Vagina (tissue), 2 donors: ENCODE data around the gene ARL2BP. TPM values are rescaled to one million over a fixed set of nuclear protein-coding genes. Genes with fewer than 3 reads are reported as not detected.

Source experiments
- DNase-seq, 2 donors: peaks; one replicate each; pipeline ENCODE4 v3.0.0-alpha.2; 2017; ENCODE audit errors: extremely low spot score in 2 of 2
- H3K27ac ChIP-seq: fragments of 200-600 bp; sonication (generic); one replicate; pipeline ENCODE4 v1.5.1; 2019
- H3K27me3 ChIP-seq: fragments of 200-600 bp; sonication (generic); one replicate; pipeline ENCODE4 v1.5.1; 2019
- H3K36me3 ChIP-seq, 2 donors: fragments of 200-600 bp; sonication (generic); one replicate each; pipeline ENCODE4 v1.5.1; 2017 to 2019
- H3K4me1 ChIP-seq: fragments of 200-600 bp; sonication (generic); one replicate; pipeline ENCODE4 v1.5.1; 2019
- H3K4me3 ChIP-seq, 2 donors: fragments of 200-600 bp; sonication (generic); 1 replicate in 1 of 2; 2 replicates in 1 of 2; pipeline ENCODE4 v1.5.1; 2016 to 2019
- H3K9me3 ChIP-seq: fragments of 200-600 bp; sonication (generic); one replicate; pipeline ENCODE4 v1.5.1; 2019
- POLR2A ChIP-seq, 2 donors: fragments of 450-650 bp; IDR thresholded peaks; one replicate each; pipeline ENCODE4 v1.6.1; 2017; ENCODE audit warnings: antibody characterized with exemption in 2 of 2, mild to moderate bottlenecking in 2 of 2, moderate library complexity in 2 of 2
- POLR2AphosphoS5 ChIP-seq, 2 donors: sonication (generic); formaldehyde crosslinking; IDR thresholded peaks; one replicate each; pipeline ENCODE4 v1.9.0; 2017; ENCODE audit warnings: antibody characterized with exemption in 2 of 2, mild to moderate bottlenecking in 2 of 2, low read depth in 1 of 2; ENCODE audit not compliant: insufficient read depth in 1 of 2
- intact Hi-C: fragments of 100-400 bp; cut with DNase I; formaldehyde crosslinking; loops from one replicate; pipeline ENCODE4 v1.15.1; 2023
- total RNA-seq: library from RNA; depleted of rRNA; stranded (reverse); fragments of >200 nt; gene quantifications from one replicate; pipeline ENCODE4 v1.2.3, GENCODE V29; 2016
- TF ChIP-seq, protein P1 (sequence below), 3 experiments: fragments of 450-650 bp in 2 of 3; fragments of 200-600 bp in 1 of 3; sonication (generic) in 1 of 3; IDR thresholded peaks; one replicate each; pipeline ENCODE4 v1.5.1; 2017 to 2019; ENCODE audit warnings: antibody characterized with exemption in 3 of 3, mild to moderate bottlenecking in 2 of 3, moderate library complexity in 2 of 3

ARL2BP gene
- total RNA-seq, 1 donor from 2014 or later: 44.7 TPM

- no peak overlapping the region for H3K27ac ChIP-seq
- H3K27me3 ChIP-seq: no peaks in the 10 kb centered on the region
- no peaks in the 10 kb centered on the region for H3K9me3 ChIP-seq
- TF ChIP-seq POLR2AphosphoS5 (IDR thresholded peaks at IDR 0.05; ENCODE audit: insufficient read depth in 1 of 2, low read depth in 1 of 2) (no peak), POLR2A (IDR thresholded peaks at IDR 0.05) (no peak)
- intact Hi-C loops: no loop called here
- H3K36me3 ChIP-seq: peaks cover 0 to 64% of the 10 kb centered on the region in 2 donors
- no peak overlapping the region for H3K4me3 ChIP-seq
- peaks cover 11% of the 10 kb centered on the region for H3K4me1 ChIP-seq
- DNase-seq: no peak
These were observed 10.4 kb upstream of the ARL2BP start for GRCh38 chr16:57234707-57235092.

GRCh38 chr16:57235128-57236021 is 9.7 kb upstream of the ARL2BP start:
- H3K36me3 ChIP-seq: peaks cover 0 to 57% of the 10 kb centered on the region in 2 donors
- H3K9me3 ChIP-seq: no peaks in the 10 kb centered on the region
- peaks cover 11% of the 10 kb centered on the region for H3K4me1 ChIP-seq
- no peaks in the 10 kb centered on the region for H3K27me3 ChIP-seq
- H3K4me3 ChIP-seq: no peak overlapping the region
- H3K27ac ChIP-seq: no peak overlapping the region
- DNase-seq: no peak
- TF ChIP-seq, protein P1, sequence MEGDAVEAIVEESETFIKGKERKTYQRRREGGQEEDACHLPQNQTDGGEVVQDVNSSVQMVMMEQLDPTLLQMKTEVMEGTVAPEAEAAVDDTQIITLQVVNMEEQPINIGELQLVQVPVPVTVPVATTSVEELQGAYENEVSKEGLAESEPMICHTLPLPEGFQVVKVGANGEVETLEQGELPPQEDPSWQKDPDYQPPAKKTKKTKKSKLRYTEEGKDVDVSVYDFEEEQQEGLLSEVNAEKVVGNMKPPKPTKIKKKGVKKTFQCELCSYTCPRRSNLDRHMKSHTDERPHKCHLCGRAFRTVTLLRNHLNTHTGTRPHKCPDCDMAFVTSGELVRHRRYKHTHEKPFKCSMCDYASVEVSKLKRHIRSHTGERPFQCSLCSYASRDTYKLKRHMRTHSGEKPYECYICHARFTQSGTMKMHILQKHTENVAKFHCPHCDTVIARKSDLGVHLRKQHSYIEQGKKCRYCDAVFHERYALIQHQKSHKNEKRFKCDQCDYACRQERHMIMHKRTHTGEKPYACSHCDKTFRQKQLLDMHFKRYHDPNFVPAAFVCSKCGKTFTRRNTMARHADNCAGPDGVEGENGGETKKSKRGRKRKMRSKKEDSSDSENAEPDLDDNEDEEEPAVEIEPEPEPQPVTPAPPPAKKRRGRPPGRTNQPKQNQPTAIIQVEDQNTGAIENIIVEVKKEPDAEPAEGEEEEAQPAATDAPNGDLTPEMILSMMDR (IDR thresholded peaks at IDR 0.05): no peak
- TF ChIP-seq POLR2AphosphoS5 (IDR thresholded peaks at IDR 0.05; ENCODE audit: insufficient read depth in 1 of 2, low read depth in 1 of 2) (no peak), POLR2A (IDR thresholded peaks at IDR 0.05) (no peak)
- intact Hi-C loops: no loop called here

- intact Hi-C loops: no loop called here
- Histone ChIP-seq H3K9me3 (no peaks in the 10 kb centered on the region), H3K27ac (no peak overlapping the region), H3K27me3 (no peaks in the 10 kb centered on the region), H3K4me3 (no peak overlapping the region), H3K36me3 (peaks cover 0 to 51% of the 10 kb centered on the region in 2 donors), H3K4me1 (peaks cover 11% of the 10 kb centered on the region)
- no peak for DNase-seq
- TF ChIP-seq POLR2A (IDR thresholded peaks at IDR 0.05) (no peak), POLR2AphosphoS5 (IDR thresholded peaks at IDR 0.05; ENCODE audit: insufficient read depth in 1 of 2, low read depth in 1 of 2) (no peak)
These were observed 9.1 kb upstream of the ARL2BP start for GRCh38 chr16:57236022-57236350.

- intact Hi-C loops: no loop called here
- Histone ChIP-seq H3K4me1 (peaks cover 5% of the 10 kb centered on the region), H3K27ac (no peak overlapping the region), H3K27me3 (no peaks in the 10 kb centered on the region), H3K4me3 (no peak overlapping the region), H3K9me3 (no peaks in the 10 kb centered on the region), H3K36me3 (peaks cover 0 to 24% of the 10 kb centered on the region in 2 donors)
- TF ChIP-seq POLR2AphosphoS5 (IDR thresholded peaks at IDR 0.05; ENCODE audit: insufficient read depth in 1 of 2, low read depth in 1 of 2) (no peak), POLR2A (IDR thresholded peaks at IDR 0.05) (no peak)
- TF ChIP-seq, protein P1 (IDR thresholded peaks at IDR 0.05): no peak
- no peak for DNase-seq
These were observed 6.4 kb upstream of the ARL2BP start for GRCh38 chr16:57238682-57239081.

- no peaks in the 10 kb centered on the region for H3K27me3 ChIP-seq
- no peaks in the 10 kb centered on the region for H3K9me3 ChIP-seq
- TF ChIP-seq POLR2AphosphoS5 (IDR thresholded peaks at IDR 0.05; ENCODE audit: insufficient read depth in 1 of 2, low read depth in 1 of 2) (no peak), POLR2A (IDR thresholded peaks at IDR 0.05) (no peak)
- TF ChIP-seq, protein P1 (IDR thresholded peaks at IDR 0.05): no peak
- H3K36me3 ChIP-seq: peaks cover 0 to 21% of the 10 kb centered on the region in 2 donors
- intact Hi-C loops: no loop called here
- peaks cover 5% of the 10 kb centered on the region for H3K4me1 ChIP-seq
- no peak overlapping the region for H3K4me3 ChIP-seq
- no peak for DNase-seq
- H3K27ac ChIP-seq: no peak overlapping the region
These were observed 6.0 kb upstream of the ARL2BP start for GRCh38 chr16:57239107-57239506.

- H3K36me3 ChIP-seq: peaks cover 0 to 5% of the 10 kb centered on the region in 2 donors
- H3K4me3 ChIP-seq: no peak overlapping the region
- DNase-seq: no peak
- peaks cover 2% of the 10 kb centered on the region for H3K4me1 ChIP-seq
- H3K27ac ChIP-seq: no peak overlapping the region
- intact Hi-C loops: loop anchor here (10.0 kb wide), 1 partner anchor 56 kb away; the partner anchor contains the start of genes PSME3IP1 and RSPRY1
- TF ChIP-seq POLR2AphosphoS5 (IDR thresholded peaks at IDR 0.05; ENCODE audit: insufficient read depth in 1 of 2, low read depth in 1 of 2) (no peak), POLR2A (IDR thresholded peaks at IDR 0.05) (no peak)
- TF ChIP-seq, protein P1 (IDR thresholded peaks at IDR 0.05): no peak
- no peaks in the 10 kb centered on the region for H3K27me3 ChIP-seq
- H3K9me3 ChIP-seq: no peaks in the 10 kb centered on the region
These were observed 4.2 kb upstream of the ARL2BP start for GRCh38 chr16:57240851-57241250.
